Measurements from ENCODE around the gene BRSK2. TPM values are rescaled to one million over a fixed set of nuclear protein-coding genes. Genes with fewer than 3 reads are reported as not detected.

Gene BRSK2
- total RNA-seq, 1 donor from 2014 or later = 1.7 TPM

- H3K9me3 Mint-ChIP-seq (ENCODE audit: unreplicated experiment) = no peaks in the 10 kb centered on the region
- H3K36me3 Mint-ChIP-seq (ENCODE audit: unreplicated experiment) = no peaks in the 10 kb centered on the region
- H3K4me3 Mint-ChIP-seq (ENCODE audit: unreplicated experiment) = no peak overlapping the region
- H3K27ac Mint-ChIP-seq (ENCODE audit: unreplicated experiment) = no peak overlapping the region
- H3K4me1 Mint-ChIP-seq (ENCODE audit: unreplicated experiment) = no peaks in the 10 kb centered on the region
- TF ChIP-seq CTCF (IDR thresholded peaks at IDR 0.05) = no peak
- H3K27me3 Mint-ChIP-seq (ENCODE audit: unreplicated experiment) = no peaks in the 10 kb centered on the region
- DNase-seq (ENCODE audit: extremely low spot score, unreplicated experiment) = no peak
These were observed 14.2 kb downstream of the BRSK2 start for GRCh38 chr11:1403721-1404460.

GRCh38 chr11:1404461-1405185, 14.9 kb downstream of the BRSK2 start:
- no peak for DNase-seq (ENCODE audit: extremely low spot score, unreplicated experiment)
- Mint-ChIP-seq H3K27me3 (ENCODE audit: unreplicated experiment) (no peaks in the 10 kb centered on the region), H3K27ac (ENCODE audit: unreplicated experiment) (no peak overlapping the region), H3K4me1 (ENCODE audit: unreplicated experiment) (no peaks in the 10 kb centered on the region), H3K9me3 (ENCODE audit: unreplicated experiment) (no peaks in the 10 kb centered on the region), H3K36me3 (ENCODE audit: unreplicated experiment) (no peaks in the 10 kb centered on the region), H3K4me3 (ENCODE audit: unreplicated experiment) (no peak overlapping the region)
- TF ChIP-seq CTCF (IDR thresholded peaks at IDR 0.05) = no peak

GRCh38 chr11:1405186-1406020, 15.7 kb downstream of the BRSK2 start:
- no peaks in the 10 kb centered on the region for H3K27me3 Mint-ChIP-seq (ENCODE audit: unreplicated experiment)
- DNase-seq (ENCODE audit: extremely low spot score, unreplicated experiment) = no peak

GRCh38 chr11:1406571-1407485, 17.1 kb downstream of the BRSK2 start:
- no peak for TF ChIP-seq CTCF (IDR thresholded peaks at IDR 0.05)
- no peak for DNase-seq (ENCODE audit: extremely low spot score, unreplicated experiment)
- no peak overlapping the region for H3K4me3 Mint-ChIP-seq (ENCODE audit: unreplicated experiment)
- no peaks in the 10 kb centered on the region for H3K9me3 Mint-ChIP-seq (ENCODE audit: unreplicated experiment)
- H3K4me1 Mint-ChIP-seq (ENCODE audit: unreplicated experiment) = no peaks in the 10 kb centered on the region
- H3K27ac Mint-ChIP-seq (ENCODE audit: unreplicated experiment) = no peak overlapping the region
- no peaks in the 10 kb centered on the region for H3K27me3 Mint-ChIP-seq (ENCODE audit: unreplicated experiment)
- H3K36me3 Mint-ChIP-seq (ENCODE audit: unreplicated experiment) = no peaks in the 10 kb centered on the region

More at GRCh38 chr11:1405186-1406020, 15.7 kb downstream of the BRSK2 start:
- H3K4me1 Mint-ChIP-seq (ENCODE audit: unreplicated experiment) = no peaks in the 10 kb centered on the region
- no peak overlapping the region for H3K4me3 Mint-ChIP-seq (ENCODE audit: unreplicated experiment)
- no peak for TF ChIP-seq CTCF (IDR thresholded peaks at IDR 0.05)
- no peaks in the 10 kb centered on the region for H3K36me3 Mint-ChIP-seq (ENCODE audit: unreplicated experiment)
- no peak overlapping the region for H3K27ac Mint-ChIP-seq (ENCODE audit: unreplicated experiment)
- no peaks in the 10 kb centered on the region for H3K9me3 Mint-ChIP-seq (ENCODE audit: unreplicated experiment)

Data from osteocyte (in vitro differentiated cells).